Nephron (organoid): ENCODE data around the gene MKX.

ENCODE experiments used
- H3K27ac Mint-ChIP-seq, 3 experiments: 2 replicates each; pipeline ENCODE4 v1.8.0; 2020; ENCODE audit warnings: mixed read lengths in 3 of 3, mild to moderate bottlenecking in 2 of 3, moderate library complexity in 1 of 3
- H3K27me3 Mint-ChIP-seq: 2 replicates; pipeline ENCODE4 v1.8.0; 2021; ENCODE audit warnings: low read depth, mild to moderate bottlenecking, moderate library complexity, mixed read lengths
- H3K36me3 Mint-ChIP-seq: 2 replicates; pipeline ENCODE4 v1.8.0; 2020; ENCODE audit warnings: low read depth, mixed read lengths
- H3K4me1 Mint-ChIP-seq: 2 replicates; pipeline ENCODE4 v1.8.0; 2020; ENCODE audit warnings: mixed read lengths
- H3K4me3 Mint-ChIP-seq, 3 experiments: 2 replicates each; pipeline ENCODE4 v1.8.0; 2020; ENCODE audit warnings: mild to moderate bottlenecking in 3 of 3, mixed read lengths in 3 of 3, moderate library complexity in 2 of 3
- H3K9me3 Mint-ChIP-seq: 2 replicates; pipeline ENCODE4 v1.8.0; 2020; ENCODE audit warnings: mixed read lengths
- CTCF ChIP-seq, 3 experiments: fragments of 200-600 bp; sonication (generic); IDR thresholded peaks; one replicate each; pipeline ENCODE4 v1.5.0; 2021; ENCODE audit warnings: antibody characterized with exemption in 3 of 3; ENCODE audit not compliant: unreplicated experiment in 3 of 3

The MKX gene

GRCh38 chr10:27745732-27746396 lies at the start of gene MKX:
Gene MKX, minus strand, starts transcription at chr10:27745819. Its CDS starts 2,404 bp downstream, at chr10:27743415.
- H3K36me3 Mint-ChIP-seq, result no peaks in the 10 kb centered on the region
- peak within 1 kb of the TSS; percentile 76 to 93 (median 83) for H3K4me3 Mint-ChIP-seq
- peaks cover under 1% of the 10 kb centered on the region for H3K9me3 Mint-ChIP-seq
- H3K27ac Mint-ChIP-seq, result no peak within 1 kb of the TSS
- peaks cover 99% of the 10 kb centered on the region for H3K27me3 Mint-ChIP-seq
- TF ChIP-seq CTCF (IDR thresholded peaks at IDR 0.05; ENCODE audit: unreplicated experiment in 3 of 3), result no peak
- peaks cover 30% of the 10 kb centered on the region for H3K4me1 Mint-ChIP-seq

GRCh38 chr10:27794157-27794556 lies 48.5 kb upstream of the MKX start:
- H3K27ac Mint-ChIP-seq, result no peak overlapping the region
- H3K36me3 Mint-ChIP-seq, result no peaks in the 10 kb centered on the region
- TF ChIP-seq CTCF (IDR thresholded peaks at IDR 0.05; ENCODE audit: unreplicated experiment in 3 of 3), result no peak
- no peak overlapping the region for H3K4me3 Mint-ChIP-seq
- no peaks in the 10 kb centered on the region for H3K4me1 Mint-ChIP-seq
- H3K27me3 Mint-ChIP-seq, result peaks cover 8% of the 10 kb centered on the region
- no peaks in the 10 kb centered on the region for H3K9me3 Mint-ChIP-seq

GRCh38 chr10:27792216-27792615 lies 46.6 kb upstream of the MKX start:
- peaks cover 8% of the 10 kb centered on the region for H3K27me3 Mint-ChIP-seq
- no peaks in the 10 kb centered on the region for H3K9me3 Mint-ChIP-seq
- no peaks in the 10 kb centered on the region for H3K36me3 Mint-ChIP-seq
- no peak overlapping the region for H3K27ac Mint-ChIP-seq
- H3K4me1 Mint-ChIP-seq, result no peaks in the 10 kb centered on the region
- TF ChIP-seq CTCF (IDR thresholded peaks at IDR 0.05; ENCODE audit: unreplicated experiment in 3 of 3), result no peak
- H3K4me3 Mint-ChIP-seq, result no peak overlapping the region

- H3K36me3 Mint-ChIP-seq, result no peaks in the 10 kb centered on the region
- no peaks in the 10 kb centered on the region for H3K4me1 Mint-ChIP-seq
- no peak overlapping the region for H3K4me3 Mint-ChIP-seq
- TF ChIP-seq CTCF (IDR thresholded peaks at IDR 0.05; ENCODE audit: unreplicated experiment in 3 of 3), result no peak
- H3K9me3 Mint-ChIP-seq, result no peaks in the 10 kb centered on the region
- H3K27me3 Mint-ChIP-seq, result no peaks in the 10 kb centered on the region
- H3K27ac Mint-ChIP-seq, result no peak overlapping the region
Observed at GRCh38 chr10:27784272-27784671, 38.7 kb upstream of the MKX start.

- no peaks in the 10 kb centered on the region for H3K36me3 Mint-ChIP-seq
- no peak for TF ChIP-seq CTCF (IDR thresholded peaks at IDR 0.05; ENCODE audit: unreplicated experiment in 3 of 3)
- no peaks in the 10 kb centered on the region for H3K27me3 Mint-ChIP-seq
- no peak overlapping the region for H3K27ac Mint-ChIP-seq
- H3K4me1 Mint-ChIP-seq, result no peaks in the 10 kb centered on the region
- no peaks in the 10 kb centered on the region for H3K9me3 Mint-ChIP-seq
- H3K4me3 Mint-ChIP-seq, result no peak overlapping the region
Observed at GRCh38 chr10:27783660-27784059, 38.0 kb upstream of the MKX start.

GRCh38 chr10:27779462-27780015 lies 33.9 kb upstream of the MKX start:
- H3K4me3 Mint-ChIP-seq, result no peak overlapping the region
- H3K36me3 Mint-ChIP-seq, result no peaks in the 10 kb centered on the region
- no peaks in the 10 kb centered on the region for H3K9me3 Mint-ChIP-seq
- peaks cover 3% of the 10 kb centered on the region for H3K27me3 Mint-ChIP-seq
- H3K4me1 Mint-ChIP-seq, result no peaks in the 10 kb centered on the region
- TF ChIP-seq CTCF (IDR thresholded peaks at IDR 0.05; ENCODE audit: unreplicated experiment in 3 of 3), result no peak
- no peak overlapping the region for H3K27ac Mint-ChIP-seq
